Measurements from ENCODE around the gene GLT1D1.

- TF ChIP-seq CTCF (IDR thresholded peaks at IDR 0.05; ENCODE audit: borderline replicate concordance, extremely low read depth, low read length, poor library complexity, severe bottlenecking) (no peak), EZH2 (IDR thresholded peaks at IDR 0.05; ENCODE audit: borderline replicate concordance, low read depth, low read length, severe bottlenecking) (no peak)
Observed at GRCh38 chr12:128803788-128804187, 49.5 kb upstream of the GLT1D1 start.

Measured in DND-41 (cell line).